CD4-positive, alpha-beta T cell treated with Interferon gamma for 1 hour (primary cell): ENCODE data around the gene ARID4B.
"Not testable (repeated sequence)": the region's sequence is repeated elsewhere in the genome, so short reads cannot be mapped to it uniquely, and the experiment has no call there.

Experiments used
- DNase-seq: peaks from one replicate; pipeline ENCODE4 v3.0.0-alpha.2; 2020

ARID4B gene

DNA sequence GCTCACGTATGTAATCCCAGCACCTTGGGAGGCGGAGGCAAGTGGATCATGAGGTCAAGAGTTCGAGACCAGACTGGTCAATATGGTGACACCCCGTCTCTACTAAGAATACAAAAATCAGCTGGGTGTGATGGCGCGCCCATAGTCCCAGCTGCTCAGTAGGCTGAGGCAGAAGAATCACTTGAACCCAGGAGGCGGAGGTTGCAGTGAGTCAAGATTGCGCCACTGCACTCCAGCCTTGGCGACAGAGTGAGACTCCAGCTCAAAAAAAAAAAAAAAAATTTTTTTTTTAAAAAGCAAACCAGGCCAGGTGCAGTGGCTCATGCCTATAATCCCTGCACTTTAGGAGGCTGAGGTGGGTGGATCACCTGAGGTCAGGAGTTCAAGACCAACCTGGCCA lies 168.7 kb downstream of the ARID4B start:
- not testable (repeated sequence) for DNase-seq

DNA sequence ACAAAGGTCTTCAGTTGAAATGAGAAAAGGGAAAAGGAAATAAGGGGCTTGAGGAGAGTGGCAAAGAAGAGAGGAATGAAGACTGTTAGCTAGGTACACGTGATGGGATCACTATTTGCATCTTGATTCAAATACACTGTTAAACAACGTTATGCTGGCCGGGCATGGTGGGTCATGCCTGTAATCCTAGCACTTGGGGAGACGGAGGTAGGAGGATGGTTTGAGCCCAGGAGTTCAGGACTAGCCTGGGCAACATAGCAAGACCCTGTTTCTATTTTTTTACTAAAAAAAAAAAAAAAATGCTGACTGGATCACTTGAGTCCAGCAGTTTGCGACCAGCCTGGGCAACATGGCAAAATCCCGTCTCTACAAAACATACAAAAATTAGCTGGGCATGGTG lies 169.3 kb downstream of the ARID4B start:
- no peak for DNase-seq

DNA sequence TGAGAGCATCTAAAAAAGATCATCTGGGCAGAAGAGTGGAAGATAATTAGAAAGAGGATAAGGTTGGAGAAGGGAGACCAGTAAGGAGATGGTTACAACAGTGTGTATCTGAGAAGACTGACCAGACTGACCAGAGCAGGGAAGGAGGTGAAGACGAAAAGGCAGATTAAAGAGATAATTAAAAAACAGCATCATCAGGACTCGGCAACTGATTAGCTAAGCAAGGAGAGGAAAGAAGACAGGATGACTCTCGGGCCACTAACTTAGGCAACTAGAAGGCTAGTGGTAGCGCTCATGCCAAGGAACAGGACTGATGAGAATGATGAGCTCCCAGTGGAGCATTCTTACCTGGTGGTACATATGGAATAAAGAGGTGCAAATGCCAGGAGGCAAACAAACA lies 170.8 kb downstream of the ARID4B start:
- no peak for DNase-seq

DNA sequence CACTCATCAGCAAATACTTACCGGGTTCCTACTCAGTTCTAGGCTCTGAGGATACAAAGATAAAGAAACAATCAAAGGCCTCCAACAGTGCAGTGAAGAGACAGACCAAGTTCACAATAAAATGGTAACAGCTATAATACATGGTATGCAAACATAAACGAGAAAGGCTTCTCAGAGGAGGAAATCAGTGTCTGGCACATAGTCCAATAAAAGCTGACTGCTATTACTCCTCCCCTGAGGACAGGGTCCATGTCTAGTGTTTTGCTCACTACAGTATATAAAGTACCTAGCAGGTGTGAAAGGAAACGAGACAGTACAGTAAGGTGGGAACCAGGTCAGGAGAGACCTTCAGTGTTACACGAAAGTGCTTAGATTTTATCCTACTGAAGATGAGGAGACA lies 171.2 kb downstream of the ARID4B start:
- no peak for DNase-seq

DNA sequence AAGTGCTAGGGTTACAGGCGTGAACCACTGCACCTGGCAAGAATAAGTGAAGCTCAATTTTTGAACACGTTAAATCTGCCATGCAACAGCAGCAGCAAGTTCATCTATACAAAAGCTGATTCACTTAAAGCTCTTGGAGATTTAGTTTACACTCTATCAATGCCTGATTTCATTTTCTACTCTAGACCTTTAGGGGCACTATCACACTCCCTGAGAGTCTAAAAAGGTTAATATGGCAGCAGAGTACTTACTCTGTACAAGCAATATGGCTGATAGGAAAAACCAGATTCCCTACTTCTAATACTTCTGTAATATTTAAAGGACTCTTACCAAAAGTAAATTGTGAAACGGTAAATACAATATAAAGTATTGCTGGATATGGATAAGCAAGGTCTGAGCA lies 171.7 kb downstream of the ARID4B start:
- DNase-seq: no peak

DNA sequence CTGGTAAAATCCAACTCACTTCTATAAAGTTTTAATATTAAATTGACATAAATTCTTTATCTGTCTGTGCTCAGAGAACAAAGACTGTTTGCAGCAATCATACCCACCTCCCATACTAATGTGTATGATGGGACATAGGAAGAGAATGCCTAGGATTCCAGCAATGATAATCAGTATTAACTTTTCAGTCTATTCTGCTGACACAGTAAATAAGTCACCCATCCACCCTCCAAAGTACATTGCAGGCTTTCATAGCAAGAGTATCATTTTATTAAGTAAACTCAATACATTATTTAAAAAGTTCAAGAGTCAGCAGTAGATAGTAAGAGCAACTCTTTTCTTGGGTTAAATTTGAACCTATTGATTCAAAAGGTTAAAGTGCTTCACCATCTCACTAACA lies 175.7 kb downstream of the ARID4B start:
- no peak for DNase-seq

DNA sequence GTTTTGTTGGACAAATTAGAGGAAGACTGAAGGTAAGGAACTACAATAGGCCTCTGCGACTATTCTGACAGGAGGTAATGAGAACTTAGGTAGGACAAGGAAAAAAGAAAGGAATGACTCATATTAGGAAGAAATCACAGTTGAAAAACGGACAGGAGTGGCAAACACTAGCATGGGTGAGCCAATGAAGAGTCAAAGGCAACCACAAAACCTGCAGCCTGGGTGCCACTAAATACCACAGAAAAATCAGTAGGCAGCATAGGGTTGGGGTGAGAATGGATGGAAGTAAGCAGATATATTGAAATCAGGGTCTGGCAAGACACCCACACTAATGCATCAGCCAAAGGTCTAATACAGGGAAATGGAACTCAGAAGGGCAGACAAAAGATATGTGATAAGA lies 176.9 kb downstream of the ARID4B start:
- DNase-seq: no peak

DNA sequence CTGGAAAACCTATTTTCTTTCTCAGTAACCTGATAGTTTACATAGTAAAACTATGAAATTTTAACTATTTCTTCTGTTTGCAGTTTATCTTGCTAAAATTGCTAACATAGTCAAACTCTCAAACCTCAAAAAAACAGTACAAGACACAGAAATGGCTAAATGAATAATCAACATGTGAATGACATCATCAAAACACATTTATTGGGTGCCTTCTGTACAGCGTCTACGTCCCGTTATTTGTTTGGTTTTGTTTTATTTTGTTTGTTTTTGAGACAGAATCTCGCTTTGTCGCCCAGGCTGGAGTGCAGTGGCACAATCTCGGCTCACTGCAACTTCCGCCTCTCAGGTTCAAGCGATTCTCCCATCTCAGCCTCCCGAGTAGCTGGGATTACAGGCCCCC lies 178.2 kb downstream of the ARID4B start:
- DNase-seq: no peak

DNA sequence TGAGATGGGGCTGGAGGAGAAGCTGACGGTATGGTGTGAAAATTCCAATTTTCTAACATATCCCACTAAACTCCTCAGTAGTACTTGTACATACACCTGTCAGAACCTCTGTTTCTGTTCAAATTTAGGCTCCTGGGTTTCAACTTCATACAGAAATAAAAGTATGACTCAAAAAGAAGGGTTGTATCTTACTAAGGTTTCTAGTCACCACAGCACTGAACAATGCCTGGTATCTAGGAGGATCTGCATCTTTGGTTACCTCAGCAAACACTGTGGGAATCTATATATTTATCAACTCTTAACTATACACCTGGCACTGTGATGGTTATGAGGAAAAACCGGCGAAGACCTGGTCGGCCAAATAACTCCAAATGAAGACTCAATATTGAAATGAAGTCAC lies 180.7 kb downstream of the ARID4B start:
- no peak for DNase-seq

DNA sequence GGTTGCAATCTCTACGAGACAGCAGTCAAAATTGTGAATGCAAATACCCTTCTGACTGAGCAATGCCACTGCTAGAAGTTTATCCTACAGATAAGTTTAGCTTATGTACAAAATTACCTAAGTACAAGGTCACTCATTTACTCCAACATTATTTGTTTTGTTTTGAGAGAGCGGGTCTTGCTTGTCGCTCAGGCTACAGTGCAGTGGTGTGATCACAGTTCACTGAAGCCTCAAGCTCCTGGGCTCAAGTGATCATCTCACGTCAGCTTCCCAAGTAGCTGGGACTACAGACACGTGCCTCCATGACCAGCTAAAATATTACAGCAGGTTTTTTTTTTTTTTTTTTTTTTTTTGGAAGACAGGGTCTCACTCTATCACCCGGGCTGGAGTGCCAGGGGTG lies 182.3 kb downstream of the ARID4B start:
- no peak for DNase-seq

DNA sequence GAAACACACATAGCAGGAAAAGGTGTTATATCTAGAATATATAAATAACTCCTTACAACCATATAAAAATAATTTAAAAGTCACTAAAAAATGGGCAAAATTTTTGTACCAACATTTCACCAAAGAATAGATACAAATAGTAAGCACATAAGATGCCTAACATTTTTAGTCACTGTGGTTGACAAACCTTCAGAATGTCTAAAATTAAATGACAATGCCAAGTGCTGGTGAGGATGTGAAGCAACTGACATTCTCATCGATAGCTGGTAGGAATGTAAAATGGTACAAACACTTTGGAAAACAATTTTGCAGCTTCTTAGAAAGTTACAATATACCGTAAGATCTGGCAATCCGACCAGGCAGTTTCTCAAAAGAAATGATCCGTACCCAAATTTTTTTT lies 185.0 kb downstream of the ARID4B start:
- no peak for DNase-seq

DNA sequence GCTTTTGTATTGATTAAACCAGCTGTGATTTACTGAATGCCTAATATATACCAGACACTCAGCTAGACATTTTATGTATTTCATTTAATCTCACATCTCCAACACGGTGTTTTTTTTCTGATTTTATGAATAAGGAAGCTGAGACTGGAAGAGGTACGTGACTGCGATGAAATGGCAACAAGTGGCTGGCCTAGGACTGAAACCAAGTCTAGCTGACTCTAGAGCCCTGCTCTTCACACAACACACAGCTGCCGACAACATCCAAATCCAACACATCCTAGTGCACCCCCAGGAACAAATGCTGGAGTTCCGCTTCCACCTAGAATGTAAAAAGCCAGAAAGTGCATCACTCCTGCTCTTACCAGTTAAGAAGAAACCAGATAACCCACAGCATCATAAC lies 188.7 kb downstream of the ARID4B start:
- no peak for DNase-seq

DNA sequence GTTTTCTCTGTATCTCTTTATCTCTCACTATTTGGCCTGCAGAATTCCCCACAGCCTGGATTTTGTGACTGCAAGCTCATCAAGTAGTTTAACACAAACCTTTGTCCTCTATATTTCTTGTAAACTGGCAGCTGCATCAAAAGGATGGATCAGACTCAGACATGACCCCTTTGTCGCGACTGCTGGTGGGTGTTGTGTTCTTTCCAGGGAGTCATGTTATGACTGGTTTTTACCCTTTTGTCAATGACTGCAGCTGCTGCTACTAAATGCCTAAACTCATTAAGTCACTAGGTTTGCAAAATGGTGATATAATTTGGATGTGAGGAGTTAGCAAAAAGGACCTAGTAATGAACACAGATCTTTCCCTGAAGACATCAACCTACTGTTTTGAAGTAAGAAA lies 189.2 kb downstream of the ARID4B start:
- DNase-seq: no peak

DNA sequence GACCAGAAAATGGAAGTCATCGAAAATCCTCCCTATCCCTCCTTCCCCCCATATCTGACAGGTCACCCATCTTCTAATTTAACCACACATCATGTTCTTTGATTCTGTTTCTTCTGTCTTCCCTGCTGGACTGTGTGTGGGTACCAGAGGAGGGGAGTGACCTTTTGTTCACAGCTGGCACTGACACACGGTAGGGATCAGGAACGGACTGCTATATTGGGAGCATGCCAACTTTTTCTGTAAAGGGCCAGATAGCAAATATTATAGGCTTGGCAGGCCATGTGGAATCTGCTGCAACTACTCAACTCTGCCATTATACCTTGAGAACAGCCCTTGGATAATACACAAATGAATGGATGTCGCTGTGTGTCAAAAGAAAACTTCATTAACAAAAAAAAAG lies 191.9 kb downstream of the ARID4B start:
- DNase-seq: no peak

DNA sequence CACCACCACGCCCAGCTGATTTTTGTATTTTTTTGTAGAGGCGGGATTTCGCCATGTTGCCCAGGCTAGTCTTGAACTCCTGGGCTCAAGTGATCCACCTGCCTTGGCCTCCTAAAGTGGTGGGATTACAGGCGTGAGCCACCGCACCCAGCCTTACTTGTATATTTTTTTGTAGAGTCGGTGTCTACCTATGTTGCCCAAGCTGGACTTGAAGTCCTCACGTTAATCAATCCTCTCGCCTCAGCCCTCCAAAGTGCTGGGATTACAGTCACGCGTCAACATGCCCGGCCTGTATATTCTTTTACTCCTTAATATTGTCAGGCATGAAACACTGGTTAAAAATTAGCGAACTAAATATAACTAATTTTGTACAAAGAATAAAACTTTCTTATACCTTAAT lies 193.8 kb downstream of the ARID4B start:
- DNase-seq: no peak

DNA sequence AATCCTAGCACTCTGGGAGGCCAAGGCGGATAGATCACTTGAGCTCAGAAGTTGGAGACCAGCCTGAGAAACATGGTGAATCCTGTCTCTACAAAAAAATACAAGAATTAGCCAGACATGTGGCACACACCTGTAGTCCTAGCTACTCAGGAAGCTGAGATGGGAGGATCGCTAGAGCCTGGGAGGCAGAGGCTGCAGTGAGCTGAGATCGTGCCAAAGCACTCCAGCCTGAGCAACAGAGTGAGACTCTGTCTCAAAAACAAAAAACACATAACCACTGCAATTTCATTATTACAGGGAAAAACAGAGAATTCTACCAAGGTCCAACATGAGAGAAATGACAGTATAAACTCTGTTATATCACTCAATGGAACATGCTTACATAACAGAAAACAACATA lies 194.9 kb downstream of the ARID4B start:
- no peak for DNase-seq

DNA sequence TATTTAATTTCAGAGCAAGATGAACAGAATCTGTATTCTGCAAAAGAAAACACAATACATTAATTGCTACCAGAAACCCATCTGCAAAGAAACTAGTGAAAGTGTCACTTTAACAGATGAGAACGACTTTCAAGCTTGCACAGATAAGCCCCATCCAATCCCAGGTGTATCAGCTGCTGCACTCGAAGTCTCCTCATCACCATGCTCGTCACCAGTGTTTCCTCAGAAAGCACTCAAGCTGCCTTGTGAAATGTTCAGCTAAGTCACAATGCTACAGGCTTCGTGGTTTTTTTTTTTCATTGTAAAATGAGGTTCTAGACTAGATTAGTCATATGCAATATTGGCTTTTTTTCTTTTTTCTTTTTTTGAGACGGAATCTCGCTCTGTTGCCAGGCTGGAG lies 196.0 kb downstream of the ARID4B start:
- DNase-seq: no peak

DNA sequence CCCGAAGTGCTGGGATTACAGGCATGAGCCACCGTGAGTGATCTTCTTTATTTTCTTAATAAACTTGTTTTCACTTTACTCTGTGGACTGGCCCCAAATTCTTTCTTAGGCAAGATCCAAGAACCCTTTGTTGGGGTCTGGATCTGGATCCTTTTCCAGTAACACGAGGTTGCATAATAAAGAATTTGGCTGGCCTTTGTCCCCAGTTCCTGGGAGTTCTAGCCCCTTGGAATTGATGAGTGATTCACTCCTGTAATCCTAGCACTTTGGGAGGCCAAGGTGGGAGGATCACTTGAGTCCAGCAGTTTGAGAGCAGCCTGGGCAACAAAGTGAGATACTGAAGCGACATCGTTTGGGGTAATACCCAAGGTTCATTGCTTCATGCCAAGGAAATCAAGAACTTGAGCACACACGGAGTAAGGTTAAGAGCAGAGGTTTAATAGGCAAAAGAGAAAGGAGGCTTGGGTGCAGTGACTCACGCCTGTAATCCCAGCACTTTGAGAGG lies 197.2 kb downstream of the ARID4B start:
- DNase-seq: no peak

DNA sequence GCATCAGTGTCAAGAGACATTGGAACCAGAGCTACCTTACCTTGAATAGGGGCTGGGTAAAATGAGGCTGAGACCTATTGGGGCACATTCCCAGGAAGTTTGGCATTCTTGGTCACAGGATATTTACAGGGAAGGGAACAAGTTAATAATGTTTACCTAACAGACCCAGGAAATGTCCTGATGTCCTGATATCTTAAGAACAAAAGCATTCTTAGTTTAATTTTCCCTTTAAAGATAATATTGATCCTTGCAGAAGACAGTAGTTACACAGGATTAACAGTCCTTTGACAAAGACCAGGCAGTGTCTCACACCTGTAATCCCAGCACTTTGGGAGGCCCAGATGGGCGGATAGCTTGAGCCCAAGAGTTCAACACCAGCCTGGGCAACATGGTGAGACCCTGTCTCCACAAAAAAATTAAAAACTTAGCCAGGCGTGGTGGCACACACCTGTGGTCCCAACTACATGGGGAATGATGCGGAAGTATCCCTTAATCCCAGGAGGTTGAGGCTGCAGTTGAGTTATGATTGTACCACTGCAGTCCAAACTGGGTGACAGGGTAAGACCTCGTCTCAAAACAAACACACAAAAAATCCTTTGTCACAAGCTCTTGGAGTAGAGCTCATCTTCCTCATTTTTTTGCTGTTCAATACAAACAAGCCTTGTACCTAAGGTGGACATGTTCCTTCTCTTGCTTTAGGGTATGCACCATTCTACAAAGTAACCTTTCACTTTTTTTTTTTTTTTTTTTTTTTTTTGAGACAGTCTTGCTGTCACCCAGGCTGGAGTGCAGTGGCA lies 198.0 kb downstream of the ARID4B start:
- no peak for DNase-seq

DNA sequence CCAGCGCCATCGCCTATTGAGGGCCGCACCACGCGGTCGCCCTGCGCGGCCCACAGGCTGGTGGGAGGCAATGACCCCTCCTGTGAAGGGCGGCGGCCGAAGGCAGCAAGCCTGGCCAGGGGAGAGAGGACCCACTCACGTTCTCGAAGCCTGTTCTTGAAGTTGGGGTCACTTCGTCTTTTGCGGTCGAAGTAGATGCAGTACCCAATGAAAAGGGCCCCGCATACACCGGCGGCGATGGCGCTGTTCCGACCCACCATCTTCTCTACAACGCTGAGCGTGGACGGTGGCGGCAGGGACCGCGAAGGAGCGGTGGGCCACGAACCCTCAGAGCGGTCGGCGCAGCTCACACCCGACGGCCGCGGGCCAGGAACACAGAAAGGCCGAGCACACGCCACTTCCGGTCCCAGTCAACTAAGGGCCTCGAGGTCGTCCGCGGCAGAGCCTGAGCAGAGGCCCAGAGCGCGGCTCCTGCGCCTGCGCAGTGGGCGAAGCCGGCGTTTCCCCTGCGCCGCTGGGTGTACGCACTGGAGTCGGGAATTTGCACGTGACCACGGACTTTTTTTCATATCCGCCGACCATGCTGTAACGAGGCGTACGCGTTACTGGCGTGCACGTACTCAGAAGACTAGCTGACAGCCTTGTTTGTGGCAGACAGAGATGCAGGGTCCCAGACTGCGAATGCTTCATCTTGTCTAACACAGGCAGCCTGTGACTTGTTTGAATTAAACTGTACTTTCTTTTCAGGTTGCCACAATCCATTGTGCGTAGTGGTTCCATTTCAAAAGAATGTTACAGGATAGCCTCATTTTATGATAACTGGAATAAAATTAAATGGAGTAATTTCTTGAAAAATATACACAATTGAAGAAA lies 199.3 kb downstream of the ARID4B start, which contains the start of gene TOMM20:
TOMM20 (minus strand) TSS at position 382 of the 873 bp plus-strand sequence; CDS start at position 260, 122 bp downstream.
- peak; percentile 97 for DNase-seq

DNA sequence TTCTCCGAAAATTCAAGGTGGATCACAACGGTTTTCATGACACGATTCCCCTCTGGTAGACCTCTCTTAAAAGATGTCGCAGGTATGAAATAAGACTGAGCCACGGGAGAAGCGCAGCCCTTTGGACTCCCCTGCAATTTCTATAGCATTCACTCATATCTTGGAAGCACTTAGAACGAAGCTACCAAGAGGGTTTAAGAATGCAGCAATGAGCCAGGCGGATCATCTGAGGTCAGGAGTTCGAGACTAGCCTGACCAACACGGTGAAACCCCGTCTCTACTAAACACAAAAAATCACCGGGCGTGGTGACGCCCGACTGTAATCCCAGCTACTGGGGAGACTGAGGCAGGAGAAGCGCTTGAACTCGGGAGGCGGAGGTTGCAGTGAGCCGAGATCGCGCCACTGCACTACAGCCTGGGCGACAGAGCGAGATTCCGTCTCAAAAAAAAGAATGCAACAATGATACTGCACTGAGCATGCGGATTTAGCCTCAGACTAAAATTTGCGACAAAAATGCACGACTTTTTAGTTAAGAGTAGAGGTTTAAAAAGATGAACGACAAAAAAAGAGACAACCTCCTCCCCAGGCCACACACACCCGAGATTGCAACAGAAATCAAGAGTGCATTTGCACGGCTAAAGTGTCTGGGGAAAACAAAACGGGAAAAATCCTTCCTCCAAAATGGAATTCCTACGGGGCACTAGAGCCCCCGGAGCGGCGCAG lies 200.1 kb downstream of the ARID4B start:
- DNase-seq: no peak

DNA sequence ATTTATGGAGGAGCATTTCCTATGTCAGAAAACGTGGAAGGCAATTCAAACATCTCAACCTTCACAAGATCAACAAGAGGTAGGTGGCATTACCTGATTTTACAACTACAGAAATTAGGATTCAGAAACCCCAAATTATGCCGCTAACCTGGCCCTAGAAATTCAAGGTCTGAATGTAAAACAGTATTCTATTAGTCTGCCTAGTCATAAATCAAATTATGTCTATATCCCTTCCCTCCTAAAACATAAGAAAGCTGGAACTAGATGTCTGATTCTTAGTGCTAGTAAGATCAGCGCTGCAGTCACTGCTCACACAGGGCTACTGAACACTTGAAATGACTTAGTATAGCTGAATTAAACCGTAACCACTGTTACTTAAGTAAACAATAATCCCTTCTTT lies 200.8 kb downstream of the ARID4B start:
- DNase-seq: no peak

DNA sequence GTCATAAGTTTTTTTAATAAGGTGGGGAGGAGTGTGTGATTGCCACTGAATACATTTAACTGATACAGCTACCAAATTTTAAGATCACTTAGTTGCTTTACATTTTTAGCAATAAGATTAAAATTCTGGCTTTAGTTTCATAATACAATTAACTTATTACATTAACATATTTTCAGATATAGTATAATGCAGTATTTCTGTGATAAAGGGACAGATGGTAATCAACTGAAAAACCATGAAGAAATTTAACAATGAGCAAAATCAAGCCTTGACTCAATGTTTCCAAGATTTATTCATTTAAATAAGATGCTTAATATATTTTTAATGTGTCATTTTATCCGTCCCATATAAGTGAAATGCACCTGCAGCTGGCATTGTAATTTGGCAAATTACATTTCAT lies 203.3 kb downstream of the ARID4B start:
- no peak for DNase-seq
